IMR-90 (cell line): ENCODE data around the gene COL4A2.

ENCODE experiments used
- CEBPB ChIP-seq: IDR thresholded peaks from 2 replicates; pipeline ENCODE4 v1.6.1; 2012; ENCODE audit warnings: low read depth, low read length, improper control_type of control experiment
- CTCF ChIP-seq: conservative IDR thresholded peaks from 2 replicates; pipeline ENCODE4 v1.5.1; 2012; ENCODE audit warnings: mild to moderate bottlenecking, low read depth, low read length, improper control_type of control experiment
- ELK1 ChIP-seq: fragments of 150-350 bp; IDR thresholded peaks from 2 replicates; pipeline ENCODE4 v1.6.1; 2016; ENCODE audit warnings: low read depth, mild to moderate bottlenecking, low read length, moderate library complexity, borderline replicate concordance
- USF2 ChIP-seq: fragments of 150-350 bp; IDR thresholded peaks from 2 replicates; pipeline ENCODE4 v1.6.1; 2017; ENCODE audit warnings: mild to moderate bottlenecking, antibody characterized with exemption, low read length, low read depth

- TF ChIP-seq ELK1: no peak
- TF ChIP-seq CTCF: no peak
- TF ChIP-seq USF2: no peak
- TF ChIP-seq CEBPB: peak; percentile 60
These were observed 214.9 kb downstream of the COL4A2 start for GRCh38 chr13:110521946-110522345.
